22Rv1 (cell line): Measurements from ENCODE around the gene ANGPTL8.

Experiments
- CTCF ChIP-seq: fragments of 450-650 bp; IDR thresholded peaks from 2 replicates; pipeline ENCODE4 v1.5.1; 2017; ENCODE audit warnings: mild to moderate bottlenecking
- ZFX ChIP-seq: fragments of 450-650 bp; IDR thresholded peaks from 2 replicates; pipeline ENCODE4 v1.6.1; 2017; ENCODE audit warnings: antibody characterized with exemption, borderline replicate concordance

- TF ChIP-seq CTCF: no peak
- TF ChIP-seq ZFX: no peak
Measured at GRCh38 chr19:11265785-11266236, 26.4 kb downstream of the ANGPTL8 start.
